GM18511 (cell line): Measurements from ENCODE around the gene NDUFV3.
"Not testable (repeated sequence)": the region's sequence is repeated elsewhere in the genome, so short reads cannot be mapped to it uniquely, and the experiment has no call there.

Source experiments
- ATAC-seq: cut with Tn5 transposase; IDR thresholded peaks from one replicate; pipeline ENCODE4 v1.9.1; 2021; ENCODE audit warnings: mild to moderate bottlenecking, moderate library complexity; ENCODE audit not compliant: unreplicated experiment

The NDUFV3 gene

GRCh38 chr21:42883921-42884320 lies 9.2 kb upstream of the NDUFV3 start:
- no peak for ATAC-seq

DNA sequence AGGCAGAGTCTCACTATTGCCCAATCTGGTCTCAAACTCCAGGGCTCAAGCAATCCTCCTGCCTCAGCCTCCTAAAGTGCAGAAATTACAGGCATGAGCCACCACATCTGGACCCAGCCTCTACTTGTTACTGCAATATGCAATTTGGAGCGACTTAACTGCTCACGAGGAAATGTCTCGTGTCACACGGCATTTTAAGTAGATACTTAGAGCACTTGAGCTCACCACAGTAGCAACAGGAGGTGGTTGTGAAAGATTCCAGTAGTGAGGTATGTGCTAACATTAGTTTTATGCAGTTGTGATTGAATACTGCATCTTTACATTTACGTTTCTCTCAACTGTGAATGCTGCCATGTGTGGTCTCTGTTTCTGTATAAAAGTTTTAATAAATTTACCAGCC lies 5.8 kb upstream of the NDUFV3 start:
- no peak for ATAC-seq

- no peak for ATAC-seq
Observed at GRCh38 chr21:42892582-42892930, 553 bp upstream of the NDUFV3 start.

GRCh38 chr21:42900446-42900845 lies 7.3 kb downstream of the NDUFV3 start:
- ATAC-seq, result no peak

DNA sequence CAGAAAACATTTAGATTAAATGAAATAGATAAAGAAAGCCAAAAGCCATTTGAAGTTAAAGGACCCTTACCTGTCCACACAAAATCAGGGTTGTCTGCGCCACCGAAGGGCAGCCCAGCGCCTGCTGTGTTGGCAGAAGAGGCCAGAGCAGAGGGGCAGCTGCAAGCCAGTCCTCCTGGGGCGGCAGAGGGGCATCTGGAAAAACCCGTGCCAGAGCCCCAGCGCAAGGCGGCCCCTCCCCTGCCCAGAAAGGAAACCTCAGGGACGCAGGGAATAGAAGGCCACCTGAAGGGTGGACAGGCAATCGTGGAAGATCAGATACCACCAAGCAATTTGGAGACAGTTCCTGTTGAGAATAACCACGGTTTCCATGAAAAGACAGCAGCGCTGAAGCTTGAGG lies 10.7 kb downstream of the NDUFV3 start:
- ATAC-seq, result no peak

DNA sequence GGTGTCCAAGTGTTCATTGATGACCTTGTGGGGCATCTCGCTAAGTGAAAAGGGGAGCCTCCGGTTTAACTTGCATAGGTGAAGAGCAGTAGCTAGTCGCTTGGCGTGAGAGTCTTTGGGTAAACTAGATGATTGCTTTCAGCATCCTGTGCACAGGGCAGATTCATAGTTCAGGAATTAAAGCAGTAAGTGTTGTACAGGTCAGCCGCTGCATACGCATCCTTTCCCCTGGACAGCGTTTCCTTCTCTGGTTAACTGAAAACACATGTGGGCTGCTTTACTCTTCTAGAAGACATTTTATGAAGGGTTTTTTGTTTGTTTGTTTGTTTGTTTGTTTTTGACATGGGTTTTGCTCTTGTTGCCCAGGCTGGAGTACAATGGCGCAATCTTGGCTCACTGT lies 12.1 kb downstream of the NDUFV3 start:
- ATAC-seq, result no peak

GRCh38 chr21:42906233-42906632 lies 13.1 kb downstream of the NDUFV3 start:
- no peak for ATAC-seq

- ATAC-seq, result not testable (repeated sequence)
Observed at GRCh38 chr21:42908484-42908883, 15.4 kb downstream of the NDUFV3 start.

DNA sequence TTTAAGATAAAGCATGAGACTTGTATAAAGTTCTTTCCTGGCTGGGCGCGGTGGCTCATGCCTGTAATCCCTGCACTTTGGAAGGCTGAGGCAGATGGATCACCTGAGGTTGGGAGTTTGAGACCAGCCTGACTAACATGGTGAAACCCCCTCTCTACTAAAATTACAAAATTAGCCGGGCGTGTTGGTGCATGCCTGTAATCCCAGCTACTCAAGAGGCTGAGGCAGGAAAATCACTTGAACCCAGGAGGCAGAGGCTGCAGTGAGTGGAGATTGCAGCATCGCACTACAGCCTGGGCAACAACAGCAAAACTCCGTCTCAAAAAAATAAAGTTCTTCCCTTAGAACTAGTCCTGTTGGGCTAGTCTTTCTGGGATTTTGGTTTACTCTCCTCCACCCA lies 18.8 kb downstream of the NDUFV3 start:
- ATAC-seq, result not testable (repeated sequence)

GRCh38 chr21:42913476-42913875 lies 20.4 kb downstream of the NDUFV3 start:
- no peak for ATAC-seq

- no peak for ATAC-seq
Observed at GRCh38 chr21:42918291-42918690, 25.2 kb downstream of the NDUFV3 start.

GRCh38 chr21:42921927-42922326 lies 28.8 kb downstream of the NDUFV3 start:
- no peak for ATAC-seq

- ATAC-seq, result no peak
Observed at GRCh38 chr21:42922918-42923317, 29.8 kb downstream of the NDUFV3 start.

- peak; percentile 56 for ATAC-seq
Observed at GRCh38 chr21:42923553-42924432, 30.7 kb downstream of the NDUFV3 start.

GRCh38 chr21:42924433-42924751 lies 31.3 kb downstream of the NDUFV3 start:
- ATAC-seq, result no peak

- ATAC-seq, result no peak
Observed at GRCh38 chr21:42925114-42925926, 32.2 kb downstream of the NDUFV3 start, which contains the start of gene ERVH48-1. TSS of gene ERVH48-1 (minus strand) at chr21:42925630. CDS start at chr21:42919006, 6,624 bp downstream.

DNA sequence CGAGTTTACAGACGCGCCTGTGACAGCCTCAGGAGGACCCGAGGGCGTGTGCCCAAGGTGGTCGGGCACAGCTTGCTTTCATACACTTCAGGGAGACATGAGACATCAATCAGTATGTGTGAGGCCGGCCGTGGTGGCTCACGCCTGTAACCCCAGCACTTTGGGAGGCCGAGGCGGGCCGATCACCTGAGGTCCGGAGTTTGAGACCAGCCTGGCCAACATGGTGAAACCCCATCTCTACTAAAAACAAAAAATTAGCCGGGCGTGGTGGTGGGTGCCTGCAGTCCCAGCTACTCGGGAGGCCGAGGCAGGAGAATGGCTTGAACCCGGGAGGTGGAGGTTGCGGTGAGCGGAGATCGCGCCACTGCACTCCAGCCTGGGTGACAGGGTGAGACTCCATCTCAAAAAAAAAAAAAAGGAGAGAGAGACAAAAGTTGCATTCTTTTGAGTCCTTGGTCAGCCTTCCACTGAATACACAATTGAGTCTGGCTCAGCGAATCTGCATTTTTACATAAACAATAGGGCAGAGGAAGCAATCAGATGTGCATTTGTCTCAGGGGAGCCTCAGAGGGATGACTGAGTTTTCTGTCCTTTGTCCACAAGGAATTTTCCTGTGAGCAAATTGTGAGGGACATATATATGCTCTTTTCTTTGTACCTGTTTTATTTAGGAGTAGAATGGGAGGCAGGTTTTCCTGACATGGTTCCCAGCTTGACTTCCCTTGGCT lies 34.5 kb downstream of the NDUFV3 start:
- not testable (repeated sequence) for ATAC-seq

DNA sequence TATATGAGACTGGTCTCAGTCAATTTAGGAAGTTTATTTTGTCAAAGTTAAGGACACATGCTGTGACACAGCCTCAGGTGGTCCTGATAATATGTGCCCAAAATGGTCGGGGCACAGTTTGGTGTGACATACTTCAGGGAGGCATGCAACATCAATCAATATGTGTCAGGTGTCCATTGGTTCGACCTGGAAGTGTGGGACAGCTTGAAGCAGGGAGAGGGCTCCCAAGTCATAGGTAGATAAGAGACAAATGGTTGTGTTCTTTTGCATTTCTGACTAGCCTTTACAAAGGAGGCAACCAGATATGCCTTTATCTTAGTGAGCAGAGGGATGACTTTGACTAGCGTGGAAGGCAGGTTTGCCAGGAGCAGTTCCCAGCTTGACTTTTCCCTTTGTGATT lies 36.9 kb downstream of the NDUFV3 start:
- no peak for ATAC-seq

- ATAC-seq, result no peak
Observed at GRCh38 chr21:42931560-42932235, 38.6 kb downstream of the NDUFV3 start.

- ATAC-seq, result not testable (repeated sequence)
Observed at GRCh38 chr21:42932378-42933136, 39.4 kb downstream of the NDUFV3 start.
